Measurements from ENCODE around the gene PLCB4.

PLCB4 gene

DNA sequence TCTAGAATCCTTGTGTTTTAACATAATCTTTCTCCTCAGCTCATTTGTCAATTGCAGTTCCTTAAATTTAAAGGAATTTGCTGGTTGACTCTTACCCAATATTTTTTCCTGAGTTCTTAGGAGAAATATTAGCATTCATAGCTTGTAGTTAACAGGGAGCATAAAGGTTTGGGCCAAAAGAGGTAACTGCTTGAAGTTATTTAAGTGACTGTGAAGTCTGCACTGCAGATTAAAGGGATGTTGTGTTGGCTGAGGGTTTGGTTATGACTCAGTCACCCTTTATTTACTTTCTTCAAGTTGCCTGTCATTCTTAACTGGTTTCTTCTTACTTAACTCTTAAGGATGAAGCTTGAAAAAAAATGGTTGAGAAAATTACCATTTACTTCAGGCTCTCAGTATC, 225.2 kb downstream of the PLCB4 start:
- H3K4me1 ChIP-seq (ENCODE audit: control insufficient read depth, insufficient read depth, low read length): peaks cover 20% of the 10 kb centered on the region
- no peak overlapping the region for H3K9ac ChIP-seq (ENCODE audit: low read length)
- H3K27me3 ChIP-seq (ENCODE audit: control insufficient read depth, insufficient read depth, low read length): no peaks in the 10 kb centered on the region
- no peaks in the 10 kb centered on the region for H3K9me3 ChIP-seq (ENCODE audit: control insufficient read depth, low read length)
- H3K4me3 ChIP-seq (ENCODE audit: low read length): no peak overlapping the region
- H3K36me3 ChIP-seq (ENCODE audit: control insufficient read depth, insufficient read depth, low read length): no peaks in the 10 kb centered on the region

GRCh38 chr20:9298906-9299305, 230.0 kb downstream of the PLCB4 start:
- no peaks in the 10 kb centered on the region for H3K9me3 ChIP-seq (ENCODE audit: control insufficient read depth, low read length)
- no peaks in the 10 kb centered on the region for H3K36me3 ChIP-seq (ENCODE audit: control insufficient read depth, insufficient read depth, low read length)
- no peaks in the 10 kb centered on the region for H3K27me3 ChIP-seq (ENCODE audit: control insufficient read depth, insufficient read depth, low read length)

GRCh38 chr20:9300080-9300479, 231.2 kb downstream of the PLCB4 start:
- peaks cover 17% of the 10 kb centered on the region for H3K4me1 ChIP-seq (ENCODE audit: control insufficient read depth, insufficient read depth, low read length)
- no peaks in the 10 kb centered on the region for H3K27me3 ChIP-seq (ENCODE audit: control insufficient read depth, insufficient read depth, low read length)
- H3K9ac ChIP-seq (ENCODE audit: low read length): no peak overlapping the region
- H3K4me3 ChIP-seq (ENCODE audit: low read length): no peak overlapping the region
- no peaks in the 10 kb centered on the region for H3K9me3 ChIP-seq (ENCODE audit: control insufficient read depth, low read length)
- H3K36me3 ChIP-seq (ENCODE audit: control insufficient read depth, insufficient read depth, low read length): no peaks in the 10 kb centered on the region

More at GRCh38 chr20:9298906-9299305, 230.0 kb downstream of the PLCB4 start:
- Histone ChIP-seq H3K4me1 (ENCODE audit: control insufficient read depth, insufficient read depth, low read length) (peaks cover 18% of the 10 kb centered on the region), H3K4me3 (ENCODE audit: low read length) (no peak overlapping the region), H3K9ac (ENCODE audit: low read length) (no peak overlapping the region)

- H3K9ac ChIP-seq (ENCODE audit: low read length): no peak overlapping the region
- no peak overlapping the region for H3K4me3 ChIP-seq (ENCODE audit: low read length)
- no peaks in the 10 kb centered on the region for H3K36me3 ChIP-seq (ENCODE audit: control insufficient read depth, insufficient read depth, low read length)
Measured at GRCh38 chr20:9300534-9300933, 231.6 kb downstream of the PLCB4 start.

GRCh38 chr20:9301129-9302090, 232.5 kb downstream of the PLCB4 start:
- Histone ChIP-seq H3K4me1 (ENCODE audit: control insufficient read depth, insufficient read depth, low read length) (peaks cover 17% of the 10 kb centered on the region), H3K4me3 (ENCODE audit: low read length) (no peak overlapping the region), H3K9me3 (ENCODE audit: control insufficient read depth, low read length) (no peaks in the 10 kb centered on the region), H3K36me3 (ENCODE audit: control insufficient read depth, insufficient read depth, low read length) (no peaks in the 10 kb centered on the region), H3K9ac (ENCODE audit: low read length) (no peak overlapping the region), H3K27me3 (ENCODE audit: control insufficient read depth, insufficient read depth, low read length) (no peaks in the 10 kb centered on the region)

More at GRCh38 chr20:9300534-9300933, 231.6 kb downstream of the PLCB4 start:
- peaks cover 17% of the 10 kb centered on the region for H3K4me1 ChIP-seq (ENCODE audit: control insufficient read depth, insufficient read depth, low read length)
- no peaks in the 10 kb centered on the region for H3K27me3 ChIP-seq (ENCODE audit: control insufficient read depth, insufficient read depth, low read length)
- H3K9me3 ChIP-seq (ENCODE audit: control insufficient read depth, low read length): no peaks in the 10 kb centered on the region

DNA sequence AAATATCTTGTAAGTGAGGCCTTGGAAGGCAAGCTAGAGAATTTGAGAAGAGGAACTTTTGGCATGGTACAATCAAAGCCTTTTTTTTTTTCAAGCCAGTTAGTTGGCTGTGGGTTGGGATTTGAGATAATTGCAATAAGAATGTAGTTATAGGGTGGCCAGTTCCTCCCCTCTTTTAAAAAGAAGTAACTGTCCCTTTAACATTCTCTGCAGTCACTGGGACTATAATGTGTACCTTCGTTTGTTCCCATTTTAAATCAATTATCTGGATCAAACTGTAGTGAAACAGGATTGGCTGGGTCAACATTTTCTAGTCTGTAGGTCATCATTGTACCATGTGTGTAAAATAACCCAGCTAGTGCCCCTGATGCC, 233.2 kb downstream of the PLCB4 start:
- H3K36me3 ChIP-seq (ENCODE audit: control insufficient read depth, insufficient read depth, low read length): no peaks in the 10 kb centered on the region
- no peak overlapping the region for H3K9ac ChIP-seq (ENCODE audit: low read length)
- H3K27me3 ChIP-seq (ENCODE audit: control insufficient read depth, insufficient read depth, low read length): no peaks in the 10 kb centered on the region
- no peaks in the 10 kb centered on the region for H3K9me3 ChIP-seq (ENCODE audit: control insufficient read depth, low read length)
- peaks cover 17% of the 10 kb centered on the region for H3K4me1 ChIP-seq (ENCODE audit: control insufficient read depth, insufficient read depth, low read length)
- no peak overlapping the region for H3K4me3 ChIP-seq (ENCODE audit: low read length)

DNA sequence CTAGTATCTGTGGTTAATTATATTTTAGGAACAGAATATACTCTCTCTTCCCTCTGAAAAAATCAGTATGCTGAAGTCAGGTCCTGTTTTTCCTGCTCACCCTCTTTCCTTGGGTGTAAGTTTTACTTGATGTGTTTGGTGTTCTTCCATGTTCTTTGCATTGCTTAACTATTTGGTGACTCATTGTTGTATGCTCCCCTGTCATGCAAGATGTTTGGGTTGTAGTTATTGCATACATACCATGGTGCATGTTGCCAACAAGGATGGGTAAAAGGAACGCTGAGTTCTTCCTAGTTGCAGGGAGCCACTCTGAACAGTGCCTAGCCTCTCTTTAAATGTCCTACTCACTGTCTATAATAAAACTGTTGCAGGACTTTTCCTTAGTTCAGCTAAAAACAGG, 237.6 kb downstream of the PLCB4 start:
- H3K9ac ChIP-seq (ENCODE audit: low read length): no peak overlapping the region
- H3K4me3 ChIP-seq (ENCODE audit: low read length): no peak overlapping the region
- H3K9me3 ChIP-seq (ENCODE audit: control insufficient read depth, low read length): no peaks in the 10 kb centered on the region
- peaks cover 13% of the 10 kb centered on the region for H3K4me1 ChIP-seq (ENCODE audit: control insufficient read depth, insufficient read depth, low read length)
- no peaks in the 10 kb centered on the region for H3K36me3 ChIP-seq (ENCODE audit: control insufficient read depth, insufficient read depth, low read length)
- H3K27me3 ChIP-seq (ENCODE audit: control insufficient read depth, insufficient read depth, low read length): no peaks in the 10 kb centered on the region

DNA sequence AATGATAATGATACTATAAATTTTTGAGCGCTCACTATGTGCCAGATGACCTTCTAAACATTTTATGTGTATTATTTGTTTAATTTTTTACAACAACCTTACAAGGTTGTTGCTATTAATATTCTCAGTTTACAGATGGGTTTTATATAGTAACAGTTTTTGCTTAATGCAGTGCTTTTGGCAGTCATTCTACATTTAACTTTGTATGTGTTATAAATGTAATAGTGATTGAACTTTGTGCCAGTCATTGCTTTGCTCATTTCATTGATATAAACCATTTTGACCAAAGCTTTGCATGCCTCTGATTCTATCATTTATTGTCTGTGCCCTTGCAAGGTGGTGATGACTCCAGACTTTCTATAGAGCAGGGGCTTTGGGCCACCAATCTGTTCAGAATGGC, 239.2 kb downstream of the PLCB4 start:
- Histone ChIP-seq H3K4me3 (ENCODE audit: low read length) (no peak overlapping the region), H3K27me3 (ENCODE audit: control insufficient read depth, insufficient read depth, low read length) (no peaks in the 10 kb centered on the region), H3K36me3 (ENCODE audit: control insufficient read depth, insufficient read depth, low read length) (no peaks in the 10 kb centered on the region), H3K9ac (ENCODE audit: low read length) (no peak overlapping the region), H3K9me3 (ENCODE audit: control insufficient read depth, low read length) (no peaks in the 10 kb centered on the region), H3K4me1 (ENCODE audit: control insufficient read depth, insufficient read depth, low read length) (peaks cover 1% of the 10 kb centered on the region)

DNA sequence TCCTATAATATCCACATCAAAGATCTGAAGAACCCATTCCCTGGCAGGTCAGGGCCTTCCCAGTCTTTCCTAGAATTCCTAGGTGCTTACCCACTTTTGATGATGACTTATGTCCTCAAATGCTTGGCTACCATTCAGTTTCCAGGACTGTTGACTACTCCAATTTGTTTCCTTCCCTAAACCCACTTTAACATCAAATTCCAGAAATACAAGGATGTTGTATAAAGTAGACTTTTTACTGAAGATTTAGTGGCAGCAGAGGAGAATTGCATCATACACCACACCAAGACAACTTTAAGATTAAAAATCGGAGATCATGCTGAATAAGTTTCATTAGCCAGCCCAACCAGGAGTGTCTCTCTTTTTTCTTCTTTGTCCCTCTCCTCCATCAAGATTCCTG, 242.2 kb downstream of the PLCB4 start:
- no peak overlapping the region for H3K9ac ChIP-seq (ENCODE audit: low read length)
- H3K4me3 ChIP-seq (ENCODE audit: low read length): no peak overlapping the region
- no peaks in the 10 kb centered on the region for H3K27me3 ChIP-seq (ENCODE audit: control insufficient read depth, insufficient read depth, low read length)

GRCh38 chr20:9319687-9320384, 250.9 kb downstream of the PLCB4 start:
- peak overlapping the region; percentile 1 for H3K4me3 ChIP-seq (ENCODE audit: low read length)
- no peaks in the 10 kb centered on the region for H3K27me3 ChIP-seq (ENCODE audit: control insufficient read depth, insufficient read depth, low read length)
- no peak overlapping the region for H3K9ac ChIP-seq (ENCODE audit: low read length)
- H3K36me3 ChIP-seq (ENCODE audit: control insufficient read depth, insufficient read depth, low read length): no peaks in the 10 kb centered on the region
- H3K4me1 ChIP-seq (ENCODE audit: control insufficient read depth, insufficient read depth, low read length): peaks cover 23% of the 10 kb centered on the region
- no peaks in the 10 kb centered on the region for H3K9me3 ChIP-seq (ENCODE audit: control insufficient read depth, low read length)

More for the DNA sequence above, 242.2 kb downstream of the PLCB4 start:
- H3K9me3 ChIP-seq (ENCODE audit: control insufficient read depth, low read length): no peaks in the 10 kb centered on the region
- H3K4me1 ChIP-seq (ENCODE audit: control insufficient read depth, insufficient read depth, low read length): no peaks in the 10 kb centered on the region
- no peaks in the 10 kb centered on the region for H3K36me3 ChIP-seq (ENCODE audit: control insufficient read depth, insufficient read depth, low read length)

DNA sequence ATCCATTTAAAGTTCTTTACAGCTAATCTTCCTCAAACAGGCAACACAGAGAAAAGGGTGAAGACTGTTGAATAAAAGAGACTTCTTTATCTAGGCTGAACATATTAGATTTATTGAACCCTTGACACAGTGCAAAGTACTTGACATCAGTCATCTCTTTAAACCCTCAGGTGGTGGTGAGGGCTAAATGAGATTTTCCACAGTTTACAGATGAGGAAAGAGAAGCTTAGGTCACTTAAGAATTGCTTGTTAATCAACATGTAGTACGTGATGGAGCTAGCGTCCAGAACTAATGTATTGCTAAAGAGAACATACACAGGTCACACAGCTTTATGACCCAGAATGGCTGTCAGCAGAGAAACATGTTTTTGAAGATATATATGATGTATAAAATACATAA, 252.1 kb downstream of the PLCB4 start:
- Histone ChIP-seq H3K27me3 (ENCODE audit: control insufficient read depth, insufficient read depth, low read length) (no peaks in the 10 kb centered on the region), H3K9me3 (ENCODE audit: control insufficient read depth, low read length) (no peaks in the 10 kb centered on the region), H3K36me3 (ENCODE audit: control insufficient read depth, insufficient read depth, low read length) (no peaks in the 10 kb centered on the region), H3K4me3 (ENCODE audit: low read length) (no peak overlapping the region), H3K4me1 (ENCODE audit: control insufficient read depth, insufficient read depth, low read length) (peaks cover 23% of the 10 kb centered on the region), H3K9ac (ENCODE audit: low read length) (no peak overlapping the region)

GRCh38 chr20:9322661-9323060, 253.8 kb downstream of the PLCB4 start:
- H3K27me3 ChIP-seq (ENCODE audit: control insufficient read depth, insufficient read depth, low read length): no peaks in the 10 kb centered on the region
- H3K9me3 ChIP-seq (ENCODE audit: control insufficient read depth, low read length): no peaks in the 10 kb centered on the region
- peaks cover 23% of the 10 kb centered on the region for H3K4me1 ChIP-seq (ENCODE audit: control insufficient read depth, insufficient read depth, low read length)
- no peaks in the 10 kb centered on the region for H3K36me3 ChIP-seq (ENCODE audit: control insufficient read depth, insufficient read depth, low read length)
- H3K9ac ChIP-seq (ENCODE audit: low read length): no peak overlapping the region
- no peak overlapping the region for H3K4me3 ChIP-seq (ENCODE audit: low read length)
